Esophagus (tissue), 2 donors: ENCODE results near the gene RPP25L. TPM values are rescaled to one million over a fixed set of nuclear protein-coding genes. Genes with fewer than 3 reads are reported as not detected.

Experiments used
- H3K27ac ChIP-seq, 2 donors: one replicate each; pipeline ENCODE4 v1.5.1; 2013; ENCODE audit warnings: low read depth in 2 of 2, mild to moderate bottlenecking in 2 of 2, inconsistent platforms in 1 of 2, low read length in 1 of 2, moderate library complexity in 1 of 2
- H3K27me3 ChIP-seq, 2 donors: one replicate each; pipeline ENCODE4 v1.6.1; 2013; ENCODE audit warnings: low read length in 2 of 2, control low read depth in 1 of 2, mild to moderate bottlenecking in 1 of 2; ENCODE audit not compliant: insufficient read depth in 2 of 2, control insufficient read depth in 1 of 2
- H3K36me3 ChIP-seq, 2 donors: one replicate each; pipeline ENCODE4 v1.6.1; 2013; ENCODE audit warnings: low read length in 1 of 2; ENCODE audit not compliant: control insufficient read depth in 2 of 2, insufficient read depth in 2 of 2
- H3K4me1 ChIP-seq, 2 donors: one replicate each; pipeline ENCODE4 v1.6.1; 2013; ENCODE audit warnings: low read length in 1 of 2; ENCODE audit not compliant: control insufficient read depth in 2 of 2, insufficient read depth in 2 of 2
- H3K4me3 ChIP-seq, 2 donors: one replicate each; pipeline ENCODE4 v1.5.1; 2013; ENCODE audit warnings: low read length in 2 of 2, mild to moderate bottlenecking in 2 of 2, low read depth in 1 of 2, moderate library complexity in 1 of 2
- H3K9me3 ChIP-seq, 2 donors: one replicate each; pipeline ENCODE4 v1.6.1; 2013; ENCODE audit warnings: mild to moderate bottlenecking in 2 of 2, low read depth in 1 of 2, low read length in 1 of 2, moderate library complexity in 1 of 2; ENCODE audit not compliant: control insufficient read depth in 2 of 2, insufficient read depth in 1 of 2
- WGBS, 2 donors: extraction: QIAGEN DNeasy Blood & Tissue Kit; methylation state at CpG; one replicate each; pipeline ENCODE4 v1.1.7; 2013; 5-methylcytosine and 5-hydroxymethylcytosine counted together
- polyA plus RNA-seq, 2 donors: library from polyadenylated mRNA; stranded (reverse); fragments of 200-250 nt; gene quantifications; one replicate each; pipeline ENCODE4 v1.2.3, GENCODE V29; 2013
- donor health status: healthy with polysubstance abuse.
- donor health status: Bipolar disorder and iron deficiency.

The RPP25L gene
- polyA plus RNA-seq, 2 donors: 23.0 to 32.2 TPM

- no peaks in the 10 kb centered on the region for H3K36me3 ChIP-seq
- 69 to 74% methylated on average over 8 of the region's 8 CpGs for WGBS, 2 donors
- peaks cover 0 to 8% of the 10 kb centered on the region in 2 donors for H3K4me1 ChIP-seq
- H3K27ac ChIP-seq: no peak overlapping the region
- no peak overlapping the region for H3K4me3 ChIP-seq
- H3K9me3 ChIP-seq: no peaks in the 10 kb centered on the region
- H3K27me3 ChIP-seq: peaks cover 0 to 7% of the 10 kb centered on the region in 2 donors
Observed at GRCh38 chr9:34580358-34580757, 31.5 kb downstream of the RPP25L start.

GRCh38 chr9:34579808-34580163, 32.1 kb downstream of the RPP25L start:
- Histone ChIP-seq H3K4me3 (no peak overlapping the region), H3K36me3 (no peaks in the 10 kb centered on the region), H3K27ac (no peak overlapping the region), H3K9me3 (no peaks in the 10 kb centered on the region), H3K27me3 (peaks cover 0 to 7% of the 10 kb centered on the region in 2 donors), H3K4me1 (peaks cover 0 to 8% of the 10 kb centered on the region in 2 donors)
- 79 to 87% methylated on average over 5 of the region's 5 CpGs for WGBS, 2 donors

GRCh38 chr9:34579104-34579807, 32.6 kb downstream of the RPP25L start:
- Histone ChIP-seq H3K4me1 (peaks cover 0 to 8% of the 10 kb centered on the region in 2 donors), H3K27me3 (peaks cover 0 to 7% of the 10 kb centered on the region in 2 donors)
- 15 to 18% methylated on average over 16 to 17 of the region's 17 CpGs for WGBS, 2 donors

GRCh38 chr9:34578241-34579103, 33.4 kb downstream of the RPP25L start:
- Histone ChIP-seq H3K4me1 (peaks cover 0 to 8% of the 10 kb centered on the region in 2 donors), H3K9me3 (no peaks in the 10 kb centered on the region), H3K27me3 (peaks cover 0 to 7% of the 10 kb centered on the region in 2 donors), H3K4me3 (no peak overlapping the region), H3K27ac (no peak overlapping the region), H3K36me3 (no peaks in the 10 kb centered on the region)
- WGBS, 2 donors: 17 to 19% methylated on average over 26 to 28 of the region's 28 CpGs

More at GRCh38 chr9:34579104-34579807, 32.6 kb downstream of the RPP25L start:
- no peaks in the 10 kb centered on the region for H3K36me3 ChIP-seq
- H3K27ac ChIP-seq: no peak overlapping the region
- H3K9me3 ChIP-seq: no peaks in the 10 kb centered on the region
- H3K4me3 ChIP-seq: no peak overlapping the region

- peaks cover 0 to 7% of the 10 kb centered on the region in 2 donors for H3K27me3 ChIP-seq
Observed at GRCh38 chr9:34577400-34578240, 34.3 kb downstream of the RPP25L start.

GRCh38 chr9:34576597-34577399, 35.1 kb downstream of the RPP25L start:
- peaks cover 0 to 8% of the 10 kb centered on the region in 2 donors for H3K4me1 ChIP-seq
- no peak overlapping the region for H3K27ac ChIP-seq
- H3K27me3 ChIP-seq: peaks cover 0 to 7% of the 10 kb centered on the region in 2 donors
- 65 to 80% methylated on average over 14 of the region's 14 CpGs for WGBS, 2 donors
- no peaks in the 10 kb centered on the region for H3K9me3 ChIP-seq
- H3K36me3 ChIP-seq: no peaks in the 10 kb centered on the region
- H3K4me3 ChIP-seq: no peak overlapping the region

More at GRCh38 chr9:34577400-34578240, 34.3 kb downstream of the RPP25L start:
- WGBS, 2 donors: 3 to 4% methylated on average over 39 to 62 of the region's 62 CpGs
- Histone ChIP-seq H3K27ac (no peak overlapping the region), H3K36me3 (no peaks in the 10 kb centered on the region), H3K9me3 (no peaks in the 10 kb centered on the region), H3K4me1 (peaks cover 0 to 8% of the 10 kb centered on the region in 2 donors), H3K4me3 (no peak overlapping the region)

GRCh38 chr9:34575862-34576596, 35.9 kb downstream of the RPP25L start:
- peaks cover 0 to 7% of the 10 kb centered on the region in 2 donors for H3K27me3 ChIP-seq
- 61 to 74% methylated on average over 21 of the region's 21 CpGs for WGBS, 2 donors
- no peak overlapping the region for H3K27ac ChIP-seq
- no peaks in the 10 kb centered on the region for H3K36me3 ChIP-seq
- H3K4me3 ChIP-seq: no peak overlapping the region
- no peaks in the 10 kb centered on the region for H3K9me3 ChIP-seq
- peaks cover 0 to 8% of the 10 kb centered on the region in 2 donors for H3K4me1 ChIP-seq

GRCh38 chr9:34575241-34575640, 36.7 kb downstream of the RPP25L start:
- 56 to 61% methylated on average over 7 to 8 of the region's 8 CpGs for WGBS, 2 donors
- H3K27me3 ChIP-seq: peaks cover 0 to 7% of the 10 kb centered on the region in 2 donors
- no peak overlapping the region for H3K4me3 ChIP-seq
- H3K27ac ChIP-seq: no peak overlapping the region
- no peaks in the 10 kb centered on the region for H3K36me3 ChIP-seq
- H3K9me3 ChIP-seq: no peaks in the 10 kb centered on the region
- H3K4me1 ChIP-seq: peaks cover 0 to 8% of the 10 kb centered on the region in 2 donors
